Non-pigmented ciliary epithelial cell (primary cell): ENCODE measurements around the gene SEMA3B.
"Not testable (repeated sequence)": the region's sequence is repeated elsewhere in the genome, so short reads cannot be mapped to it uniquely, and the experiment has no call there.

Experiments
- DNase-seq: peaks from one replicate; pipeline ENCODE4 v3.0.0-alpha.2; 2010; ENCODE audit warnings: low read depth

Gene SEMA3B

DNA sequence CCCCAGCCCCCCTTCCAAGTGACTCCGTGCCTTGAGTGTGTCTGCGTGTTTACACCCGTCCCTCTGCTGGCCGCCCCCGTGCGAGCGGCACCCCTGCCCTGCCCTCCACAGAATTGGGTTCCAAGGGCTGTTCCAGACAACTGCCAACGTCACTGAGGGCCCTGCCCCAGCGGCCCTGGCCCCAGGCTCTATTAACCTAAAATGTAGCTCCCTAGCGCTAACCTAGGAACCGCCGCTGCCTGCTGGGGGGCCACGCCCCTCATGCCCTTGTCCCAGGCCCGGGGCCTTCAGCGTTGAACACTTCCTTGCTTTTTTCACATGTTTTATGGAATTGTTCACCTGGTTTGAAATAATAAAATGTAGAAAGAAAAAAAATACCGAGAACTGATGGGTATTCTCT, 10.0 kb upstream of the SEMA3B start:
- no peak for DNase-seq

DNA sequence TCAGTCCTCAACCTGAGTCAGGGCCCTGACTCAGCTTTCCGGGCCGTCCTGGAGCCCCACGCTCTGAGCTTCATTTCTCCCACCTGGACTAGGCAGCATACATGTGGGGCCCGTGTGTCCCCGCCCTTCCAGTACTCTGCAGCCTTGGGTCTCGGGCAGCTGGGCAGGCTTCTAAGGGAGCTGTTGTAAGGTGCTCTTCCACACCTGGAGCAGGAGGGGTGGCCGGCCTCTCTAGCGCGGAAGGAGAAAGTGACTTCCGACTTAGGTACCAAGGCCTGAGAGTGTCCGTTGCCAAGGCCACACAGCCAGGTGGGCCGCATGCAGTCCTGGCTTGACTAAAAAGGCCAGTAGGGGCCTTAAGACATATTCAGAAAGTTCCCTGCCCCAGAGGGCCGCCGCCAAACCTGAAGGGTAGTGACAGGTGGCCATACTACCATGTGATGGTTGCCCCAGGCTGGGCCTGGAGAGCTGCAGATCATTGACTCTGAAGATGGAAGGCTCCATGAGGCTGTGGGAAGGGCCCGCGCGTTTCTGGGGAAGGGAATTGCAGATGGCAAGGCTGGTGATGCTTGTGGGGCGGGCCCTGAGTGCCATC, 9.4 kb upstream of the SEMA3B start:
- DNase-seq = no peak

DNA sequence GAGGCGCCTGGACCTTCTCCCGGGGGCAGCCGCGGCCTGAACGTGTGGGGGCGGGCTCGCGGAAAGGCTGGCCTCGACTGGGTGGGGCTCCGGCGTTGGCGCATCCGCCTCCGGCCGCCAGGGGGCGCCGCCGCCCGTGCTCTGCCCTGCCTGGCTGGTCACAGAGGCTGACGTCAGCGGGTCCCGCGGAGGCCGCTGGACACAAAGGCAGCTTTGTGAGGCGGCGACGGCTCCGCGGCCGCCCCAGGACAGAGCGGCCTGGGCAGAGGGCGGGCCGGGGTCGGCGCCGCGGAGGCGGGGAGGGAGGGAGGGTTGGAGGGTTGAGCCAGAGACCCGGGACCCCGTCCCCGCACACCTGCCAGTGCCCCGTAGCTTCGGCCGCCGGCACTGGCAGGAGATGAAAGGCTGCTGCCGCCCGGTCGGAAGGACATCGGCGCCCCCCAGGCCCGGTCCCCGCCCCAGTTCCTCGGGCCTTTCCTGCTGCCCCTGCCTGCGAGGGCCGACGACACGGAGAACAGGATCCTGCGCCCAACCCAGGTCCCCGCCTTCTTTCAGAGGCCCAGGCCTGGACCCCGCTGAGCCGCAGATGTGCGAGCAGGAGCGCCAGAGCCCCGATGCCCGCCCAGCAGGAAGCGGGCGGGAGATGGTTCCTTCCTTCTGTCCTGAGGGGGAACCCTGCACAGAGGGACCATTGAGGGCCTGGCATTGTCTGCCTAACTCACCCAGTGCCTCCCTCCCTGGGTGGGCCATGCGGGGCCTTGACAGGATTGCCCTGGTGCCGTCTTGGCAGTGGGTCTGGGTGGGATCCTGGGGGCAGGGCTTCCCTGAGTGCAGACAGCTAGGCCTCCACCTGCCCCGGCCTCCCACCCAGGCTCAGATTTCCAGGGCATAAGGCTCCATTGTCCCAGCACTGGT, 8.7 kb upstream of the SEMA3B start:
- DNase-seq = no peak

DNA sequence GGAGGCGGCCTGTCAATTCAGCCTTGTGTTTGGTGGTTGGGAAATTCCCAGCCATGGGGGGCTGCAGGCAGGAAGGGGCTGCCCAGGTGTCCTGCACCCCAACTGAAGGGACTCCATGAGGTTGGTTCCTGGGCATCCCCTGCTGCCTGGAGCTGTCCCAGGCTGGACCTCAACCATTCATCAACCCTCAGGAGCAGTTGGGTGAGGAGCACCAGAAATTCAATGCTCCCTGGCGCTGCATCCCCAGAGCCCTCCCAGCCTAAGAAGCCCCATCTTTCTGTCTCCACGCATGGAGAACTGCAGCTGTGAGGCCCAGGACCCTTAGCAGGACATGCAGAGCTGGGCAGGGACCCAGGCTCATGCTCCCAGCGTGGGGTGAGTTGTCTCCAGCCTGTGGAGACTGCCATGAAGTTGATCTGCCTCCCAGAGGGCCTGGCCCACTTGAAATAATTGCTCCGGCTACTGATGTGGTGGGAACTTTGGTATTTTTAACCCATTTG, 8.0 kb upstream of the SEMA3B start:
- no peak for DNase-seq

DNA sequence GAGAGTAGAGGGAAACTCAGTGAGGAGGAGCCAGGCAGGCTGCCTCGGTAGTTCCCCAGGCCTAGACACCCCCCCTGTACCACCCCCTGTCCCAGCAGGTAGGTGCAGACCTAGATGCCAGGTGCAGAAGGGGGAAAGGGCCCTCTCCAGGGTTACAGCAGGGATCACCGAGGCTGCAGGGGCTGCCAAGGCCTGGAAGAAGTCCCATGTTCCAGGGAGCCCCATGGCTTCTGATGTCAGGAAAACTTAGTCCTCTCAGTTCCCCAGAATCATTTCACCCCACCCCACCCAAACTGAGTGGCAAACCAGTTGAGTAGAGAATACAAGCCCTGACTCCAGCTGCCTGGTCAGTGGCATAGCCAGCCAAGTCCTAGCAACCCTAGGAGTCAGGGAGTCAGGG, 7.4 kb upstream of the SEMA3B start:
- DNase-seq = no peak

DNA sequence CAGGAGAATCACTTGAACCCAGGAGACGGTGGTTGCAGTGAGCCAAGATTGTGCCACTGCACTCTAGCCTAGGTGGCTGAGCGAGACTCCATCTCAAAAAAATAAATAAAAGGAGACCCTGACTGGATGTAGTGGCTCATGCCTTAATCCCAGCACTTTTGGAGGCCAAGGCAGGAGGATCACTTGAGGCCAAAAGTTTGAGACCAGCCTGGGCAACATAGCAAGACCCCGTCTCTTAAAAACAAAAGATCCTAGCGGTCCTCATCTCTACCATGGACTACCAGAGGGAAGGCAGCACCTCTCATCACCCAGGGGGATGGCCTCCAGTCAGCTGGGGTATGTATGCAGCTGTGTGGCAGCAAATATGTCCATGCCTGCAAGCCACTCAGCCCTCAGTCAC, 6.7 kb upstream of the SEMA3B start:
- not testable (repeated sequence) for DNase-seq

DNA sequence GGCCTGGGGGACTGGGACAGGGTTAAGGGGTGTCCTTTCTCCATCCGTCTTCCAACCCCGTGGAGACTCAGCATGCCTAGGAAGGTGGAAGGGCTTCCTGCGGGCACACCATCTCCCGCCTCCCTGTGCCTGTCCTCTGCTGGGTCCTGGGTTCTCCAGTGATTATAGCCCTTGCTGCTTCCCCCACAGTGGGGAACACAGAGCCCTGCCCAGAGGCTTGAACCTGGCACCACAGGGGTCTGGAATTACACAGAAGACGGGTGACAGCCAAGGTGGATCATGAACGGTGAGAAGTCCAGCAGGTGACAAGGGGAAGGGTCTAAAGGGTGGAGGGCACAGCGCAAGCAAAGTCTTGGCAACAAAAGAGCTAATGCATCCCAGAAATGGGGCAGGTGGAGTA, 6.2 kb upstream of the SEMA3B start:
- no peak for DNase-seq

DNA sequence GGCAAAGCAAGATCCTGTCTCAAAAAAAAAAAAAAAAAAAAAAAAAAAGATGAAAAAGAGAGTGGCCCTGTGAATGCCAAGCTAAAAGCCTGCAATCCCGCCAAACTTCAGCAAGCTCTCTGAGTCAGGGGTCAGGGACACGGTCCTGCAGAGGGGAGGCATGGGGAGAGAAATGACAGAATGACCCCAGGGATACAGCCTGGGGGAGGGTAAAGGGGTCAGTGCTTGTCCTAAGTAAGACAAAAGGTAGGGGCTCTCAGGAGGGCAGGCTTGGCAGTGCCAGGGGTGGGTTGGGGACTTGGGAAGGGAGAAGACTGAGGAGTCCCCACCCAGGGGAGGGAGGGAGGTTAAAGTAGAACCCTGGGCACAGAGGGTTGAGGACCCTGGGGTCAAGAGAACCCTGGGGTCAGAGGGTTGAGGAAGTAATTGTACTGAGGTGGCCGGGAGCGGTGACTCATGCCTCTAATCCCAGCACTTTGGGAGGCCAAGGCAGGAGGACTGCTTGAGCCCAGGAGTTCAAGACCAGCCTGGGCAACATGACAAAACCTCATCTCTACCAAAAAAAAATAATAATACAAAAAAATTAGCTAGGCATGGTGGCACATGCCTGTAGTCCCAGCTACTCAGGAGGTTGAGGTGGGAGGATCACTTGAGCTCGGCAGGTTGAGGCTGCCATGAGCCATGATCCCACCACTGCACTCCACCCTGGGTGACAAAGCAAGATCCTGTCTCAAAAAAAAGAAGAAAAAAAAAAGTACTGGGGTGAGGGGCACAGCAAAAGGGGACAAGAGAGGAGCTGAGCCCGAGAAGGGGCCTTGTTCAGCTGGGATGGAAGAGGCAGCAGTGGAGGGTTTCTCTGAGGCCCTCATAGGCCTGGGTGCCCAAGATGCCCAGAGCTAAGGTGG, 5.2 kb upstream of the SEMA3B start:
- DNase-seq = no peak

DNA sequence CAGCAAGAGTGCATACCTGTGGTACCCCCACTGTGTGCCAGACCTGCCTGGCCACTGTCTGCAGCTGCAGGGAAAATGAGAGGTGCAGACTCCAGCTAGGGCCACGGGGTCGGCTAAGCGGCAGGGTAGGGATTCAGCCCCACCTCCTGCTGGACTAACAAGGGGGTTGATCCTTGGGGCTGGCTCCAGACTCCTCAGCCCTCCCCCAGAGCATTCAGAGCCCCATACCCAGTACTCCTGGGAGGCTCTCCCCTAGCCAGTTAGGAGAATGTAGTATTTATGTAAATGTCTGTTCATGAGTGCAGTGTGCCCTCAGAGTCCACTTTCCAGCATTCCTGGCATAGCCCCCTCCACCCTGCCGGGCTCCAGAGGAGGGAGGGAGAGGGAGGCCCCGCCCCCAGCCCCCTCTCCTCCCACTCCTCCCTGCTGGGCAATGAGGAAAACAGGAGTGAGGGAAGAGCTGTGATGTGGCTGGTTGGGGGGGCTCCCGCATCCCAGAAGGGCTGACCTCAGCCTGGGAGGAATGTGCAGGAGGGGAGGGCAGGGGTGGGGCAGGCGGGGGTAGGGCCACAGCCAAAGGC, 4.5 kb upstream of the SEMA3B start:
- DNase-seq = peak; percentile 80

DNA sequence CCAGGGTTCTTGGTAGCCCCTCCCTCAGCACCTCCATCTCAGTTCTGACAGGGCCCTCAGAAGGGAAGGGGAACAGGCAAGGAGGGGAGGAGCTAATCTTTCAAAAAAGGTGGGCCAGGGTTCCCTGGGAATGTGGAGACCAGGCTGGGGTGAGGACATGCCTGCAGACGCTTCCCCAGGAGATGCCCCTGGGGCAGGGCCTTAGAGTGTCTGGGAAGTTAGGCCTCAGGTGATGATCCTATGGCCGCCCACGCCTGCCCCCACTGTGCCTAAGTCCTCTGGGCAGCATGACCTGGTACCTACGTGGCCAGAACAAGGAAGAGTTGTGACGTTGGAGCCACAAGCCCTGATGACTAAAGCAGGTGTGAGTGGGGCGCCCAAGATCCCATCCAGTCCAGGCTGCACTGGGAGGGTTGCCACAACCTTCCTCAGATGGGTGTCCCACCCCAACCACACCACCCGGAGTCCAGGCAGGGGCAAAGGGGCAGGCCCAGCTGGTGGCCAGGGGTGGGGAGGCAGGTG, 3.9 kb upstream of the SEMA3B start:
- DNase-seq = no peak

DNA sequence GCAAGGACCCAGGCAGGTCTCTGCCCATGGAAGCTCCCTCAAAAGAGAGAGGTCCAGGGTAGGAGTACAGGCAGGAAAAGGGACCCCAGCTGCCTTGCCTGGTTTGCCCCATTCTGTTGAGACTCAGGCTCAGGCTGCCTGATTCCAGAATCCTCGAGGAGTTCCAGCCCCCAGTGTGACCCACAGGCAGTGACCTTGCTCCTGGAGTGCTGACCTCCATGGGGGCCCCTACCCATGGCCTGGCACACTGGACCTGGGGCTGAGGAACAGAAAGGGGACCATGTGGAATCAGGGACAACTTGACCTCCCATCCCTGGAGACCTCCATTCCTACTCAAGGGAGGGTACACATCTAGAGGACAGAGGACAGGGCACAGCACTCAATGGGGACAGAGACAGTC, 3.4 kb upstream of the SEMA3B start:
- DNase-seq = no peak

DNA sequence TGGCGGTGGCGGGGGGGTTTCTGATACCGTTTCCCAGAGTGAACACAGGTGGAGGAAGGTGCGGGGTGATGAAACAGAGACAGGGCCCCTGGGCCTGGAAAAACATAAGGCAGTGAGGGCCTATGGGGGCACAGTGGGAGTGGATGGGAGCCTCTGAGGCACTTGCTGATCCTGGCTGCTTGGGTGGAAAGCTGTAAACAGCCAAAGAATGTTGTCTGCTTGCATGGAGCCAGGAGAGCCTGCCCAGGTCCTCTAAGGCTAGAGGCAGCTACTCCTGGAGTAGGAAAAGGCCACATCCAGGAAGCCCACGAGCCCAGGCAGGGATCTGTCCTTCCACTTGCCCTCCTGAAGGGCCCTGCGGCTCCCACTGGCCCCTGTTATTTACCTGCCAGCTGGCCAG, 2.9 kb upstream of the SEMA3B start:
- DNase-seq = no peak

DNA sequence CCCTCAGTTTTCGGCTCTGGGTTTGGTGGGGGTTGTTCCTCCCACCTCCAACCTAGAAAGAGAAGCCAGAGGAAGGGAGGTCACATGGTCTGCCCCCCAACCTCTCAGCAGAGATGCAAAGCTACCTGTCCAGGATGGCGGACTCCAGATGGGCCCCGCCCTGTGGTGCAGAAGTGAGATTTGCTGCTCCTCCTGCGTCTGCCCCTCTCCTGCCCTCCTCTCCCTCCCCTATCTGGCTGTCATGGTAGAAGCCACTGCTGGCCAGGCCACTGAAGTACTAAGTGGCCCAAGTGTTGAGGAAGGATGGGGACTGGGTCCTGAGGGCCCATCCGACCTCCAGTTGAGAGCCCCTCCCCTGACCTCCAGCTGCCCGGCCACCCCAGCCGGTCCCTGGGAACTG, 2.1 kb upstream of the SEMA3B start:
- no peak for DNase-seq

DNA sequence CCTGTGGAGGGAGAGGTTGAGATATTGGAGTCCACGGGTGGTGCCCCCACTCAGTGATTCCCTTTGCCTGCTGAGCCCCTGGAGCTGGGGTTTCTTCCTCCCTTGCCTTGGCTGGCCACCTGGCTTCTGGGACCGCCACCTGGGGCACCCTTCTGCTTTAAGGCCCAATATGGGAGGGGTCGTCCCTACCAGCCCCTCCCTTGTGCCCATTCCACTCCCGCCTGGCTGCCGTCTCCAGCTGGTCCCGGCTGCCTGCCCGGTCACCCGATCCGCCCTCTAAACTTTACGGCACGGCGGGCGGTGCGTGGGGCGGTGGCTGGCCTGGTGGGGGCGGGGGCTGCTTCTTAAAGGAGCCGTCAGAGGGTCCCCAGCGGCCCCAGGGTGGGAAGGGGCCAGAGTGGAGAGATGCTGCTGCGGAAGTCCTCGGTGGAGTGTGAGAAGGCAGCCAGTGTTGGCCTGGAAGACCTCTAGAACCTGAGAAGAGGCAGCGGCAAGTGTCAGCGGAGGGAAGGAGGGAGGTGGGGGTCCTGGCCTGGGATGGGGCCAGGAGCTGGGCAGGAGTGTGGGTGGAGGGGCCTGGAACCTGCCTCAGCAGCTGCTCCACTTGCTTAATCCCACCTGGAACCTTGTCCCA, 1.6 kb upstream of the SEMA3B start:
- DNase-seq = no peak

DNA sequence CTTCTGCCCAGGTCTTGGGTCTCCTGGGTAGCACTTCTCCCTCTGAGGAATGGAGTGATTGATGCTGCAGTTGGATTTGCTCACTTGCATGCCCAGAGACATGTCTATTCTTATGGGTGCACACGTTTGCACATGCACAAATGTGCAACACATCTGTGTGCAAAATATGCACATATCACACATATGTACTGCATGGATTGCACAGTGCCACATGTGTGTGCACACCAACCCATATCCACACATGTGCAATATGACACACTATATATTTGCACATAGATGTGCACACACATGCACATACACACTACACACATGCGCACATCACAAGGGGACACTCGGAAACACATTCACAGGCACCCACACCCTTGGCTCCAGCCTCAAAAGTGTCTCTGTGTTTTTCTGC, 671 bp upstream of the SEMA3B start:
- no peak for DNase-seq

DNA sequence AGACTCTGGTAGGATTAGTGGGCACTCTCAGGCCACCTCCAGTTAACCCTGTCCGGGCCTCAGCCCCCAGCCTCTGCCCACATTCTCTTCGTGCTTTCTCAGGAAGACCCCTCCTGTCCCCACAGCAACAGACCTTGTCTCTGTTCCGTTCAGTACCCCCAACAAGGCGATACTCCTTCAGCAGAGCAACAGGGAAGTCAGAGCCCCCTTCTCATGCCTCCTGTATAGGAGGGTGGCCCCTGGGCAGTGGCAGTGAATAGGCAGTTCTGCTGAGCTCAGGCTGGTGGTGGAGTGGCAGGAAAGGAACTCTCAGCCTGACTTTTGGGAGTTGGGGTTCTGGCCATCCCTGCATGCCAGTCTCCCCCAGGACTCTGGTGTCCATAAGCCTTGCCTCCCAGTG, 513 bp downstream of the SEMA3B start:
- no peak for DNase-seq

DNA sequence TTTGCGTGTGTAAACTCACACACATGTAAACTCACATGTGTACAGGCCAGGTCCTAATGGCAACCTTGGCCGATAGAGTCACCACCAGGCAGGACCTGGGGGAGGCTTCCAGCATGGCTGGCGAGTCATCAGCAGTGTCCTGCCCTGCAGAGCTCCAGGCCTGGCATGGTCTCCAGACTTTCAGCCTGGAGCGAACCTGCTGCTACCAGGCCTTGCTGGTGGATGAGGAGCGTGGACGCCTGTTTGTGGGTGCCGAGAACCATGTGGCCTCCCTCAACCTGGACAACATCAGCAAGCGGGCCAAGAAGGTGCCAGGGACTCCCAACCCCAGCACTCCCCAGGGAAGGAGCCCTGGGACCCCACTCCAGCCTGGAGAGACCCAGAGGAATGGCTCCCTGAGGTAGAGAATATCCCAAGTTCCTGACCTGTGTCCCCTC, 1.0 kb downstream of the SEMA3B start:
- DNase-seq = no peak

DNA sequence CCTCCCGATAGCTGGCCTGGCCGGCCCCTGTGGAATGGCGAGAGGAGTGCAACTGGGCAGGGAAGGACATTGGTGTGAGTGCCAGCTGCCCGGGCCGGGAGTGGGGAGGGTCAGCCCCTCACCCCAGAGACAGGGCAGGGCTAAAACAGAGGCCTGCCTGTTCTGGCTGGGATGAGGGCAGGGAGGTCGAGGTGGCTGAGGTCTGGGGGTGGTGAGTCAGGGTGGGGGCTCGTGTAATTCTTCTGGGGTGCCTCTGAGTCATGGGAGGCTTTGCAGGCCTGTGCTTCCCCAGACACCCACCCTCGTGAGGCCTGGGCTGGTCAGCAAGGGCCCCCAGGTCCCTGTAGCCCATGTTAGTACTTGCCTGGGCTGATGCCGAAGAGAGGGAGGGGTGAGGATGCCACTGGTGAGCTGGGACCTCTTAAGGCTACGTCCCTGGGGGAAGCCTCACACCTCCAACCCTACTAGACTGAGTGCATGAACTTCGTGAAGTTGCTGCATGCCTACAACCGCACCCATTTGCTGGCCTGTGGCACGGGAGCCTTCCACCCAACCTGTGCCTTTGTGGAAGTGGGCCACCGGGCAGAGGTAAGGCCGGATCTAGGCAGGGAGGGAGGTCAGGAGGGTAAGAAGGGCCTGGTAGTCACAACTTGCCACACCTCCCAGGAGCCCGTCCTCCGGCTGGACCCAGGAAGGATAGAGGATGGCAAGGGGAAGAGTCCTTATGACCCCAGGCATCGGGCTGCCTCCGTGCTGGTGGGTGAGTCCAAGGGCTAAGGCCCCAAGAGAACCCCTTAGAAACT, 1.7 kb downstream of the SEMA3B start:
- DNase-seq = no peak

DNA sequence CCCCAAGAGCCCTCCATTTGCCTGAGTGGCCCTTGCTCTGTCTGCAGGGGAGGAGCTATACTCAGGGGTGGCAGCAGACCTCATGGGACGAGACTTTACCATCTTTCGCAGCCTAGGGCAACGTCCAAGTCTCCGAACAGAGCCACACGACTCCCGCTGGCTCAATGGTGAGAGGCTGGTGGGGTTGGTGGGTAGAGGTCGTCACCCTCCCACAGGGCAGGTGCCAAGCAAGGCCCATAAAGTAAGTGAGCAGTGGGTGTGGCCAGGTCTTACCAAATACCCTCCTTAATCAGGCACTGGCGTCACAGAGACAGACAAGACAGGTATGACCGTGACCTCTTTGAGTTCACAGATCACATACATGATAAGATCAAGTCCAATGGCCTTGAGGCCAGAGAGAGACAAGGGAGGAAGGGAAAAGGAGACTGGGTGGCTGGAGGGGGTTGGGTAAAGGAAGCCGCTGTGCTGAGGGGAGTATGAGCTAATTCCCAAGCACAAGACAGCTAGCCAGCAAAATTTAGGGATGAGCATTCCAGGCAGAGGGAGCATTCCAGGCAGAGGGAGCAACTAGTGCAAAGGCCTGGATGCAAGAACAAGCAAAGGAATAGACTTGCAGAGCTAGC, 2.5 kb downstream of the SEMA3B start:
- DNase-seq = no peak

DNA sequence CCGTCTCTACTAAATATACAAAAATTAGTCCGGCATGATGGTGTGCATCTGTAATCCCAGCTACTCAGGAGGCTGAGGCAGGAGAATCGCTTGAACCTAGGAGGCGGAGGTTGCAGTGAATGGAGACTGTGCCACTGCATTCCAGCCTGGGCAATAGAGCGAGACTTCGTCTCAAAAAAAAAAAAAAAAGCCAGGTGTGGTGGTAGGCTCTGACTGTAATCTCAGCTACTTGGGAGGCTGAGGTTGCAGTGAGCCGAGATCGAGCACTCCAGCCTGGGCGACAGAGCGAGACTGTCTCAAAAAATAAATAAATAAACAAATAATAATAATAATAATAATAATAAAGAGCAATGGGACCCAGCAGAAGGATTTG, 3.6 kb downstream of the SEMA3B start:
- DNase-seq = not testable (repeated sequence)
